Activated CD4-positive, alpha-beta T cell treated with anti-CD3 and anti-CD28 coated beads, Interleukin-2, amount 10 ng/mL, durations not matched to agents 24 days and 14 days (primary cell): ENCODE data around the gene RSPH4A. TPM values are rescaled to one million over a fixed set of nuclear protein-coding genes. Genes with fewer than 3 reads are reported as not detected.
"Not testable (repeated sequence)": the region's sequence is repeated elsewhere in the genome, so short reads cannot be mapped to it uniquely, and the experiment has no call there.

Source experiments
- DNase-seq: peaks from one replicate; pipeline ENCODE4 v3.0.0; 2022
- H3K27ac Mint-ChIP-seq: one replicate; pipeline ENCODE4 v1.8.0; 2022; ENCODE audit warnings: mild to moderate bottlenecking, mixed read lengths
- H3K27me3 Mint-ChIP-seq: one replicate; pipeline ENCODE4 v1.8.0; 2022; ENCODE audit warnings: mixed read lengths
- H3K36me3 Mint-ChIP-seq: one replicate; pipeline ENCODE4 v1.8.0; 2022; ENCODE audit warnings: low read depth, mild to moderate bottlenecking, mixed read lengths
- H3K4me1 Mint-ChIP-seq: one replicate; pipeline ENCODE4 v1.8.0; 2021; ENCODE audit warnings: mixed read lengths
- H3K4me3 Mint-ChIP-seq: one replicate; pipeline ENCODE4 v1.8.0; 2022; ENCODE audit warnings: mild to moderate bottlenecking, moderate library complexity, mixed read lengths
- H3K9me3 Mint-ChIP-seq: one replicate; pipeline ENCODE4 v1.8.0; 2021; ENCODE audit warnings: mixed read lengths
- intact Hi-C: fragments of 100-400 bp; cut with micrococcal nuclease; formaldehyde crosslinking; loops from one replicate; pipeline ENCODE4 v1.15.1; 2023
- total RNA-seq: library from RNA; stranded (reverse); gene quantifications from 2 replicates; pipeline ENCODE4 v1.2.3, GENCODE V29; 2022

Gene RSPH4A
- total RNA-seq, 1 donor from 2014 or later, result 0.21 TPM

- Mint-ChIP-seq H3K36me3 (peaks cover 49% of the 10 kb centered on the region), H3K9me3 (no peaks in the 10 kb centered on the region), H3K4me1 (peaks cover 32% of the 10 kb centered on the region), H3K27ac (no peak overlapping the region), H3K27me3 (no peaks in the 10 kb centered on the region), H3K4me3 (no peak overlapping the region)
- no peak for DNase-seq
- intact Hi-C loops, result loop anchor here (10.0 kb wide), 1 partner anchor 407 kb away; the partner anchor contains the start of gene TSPYL4
These were observed 45.3 kb downstream of the RSPH4A start for GRCh38 chr6:116661594-116661993.

GRCh38 chr6:116662202-116662601 lies 45.9 kb downstream of the RSPH4A start:
- peaks cover 51% of the 10 kb centered on the region for H3K36me3 Mint-ChIP-seq
- H3K4me3 Mint-ChIP-seq, result no peak overlapping the region
- no peak for DNase-seq
- intact Hi-C loops, result loop anchor here (10.0 kb wide), 1 partner anchor 407 kb away; the partner anchor contains the start of gene TSPYL4
- no peaks in the 10 kb centered on the region for H3K27me3 Mint-ChIP-seq
- H3K4me1 Mint-ChIP-seq, result peaks cover 37% of the 10 kb centered on the region
- H3K9me3 Mint-ChIP-seq, result no peaks in the 10 kb centered on the region
- H3K27ac Mint-ChIP-seq, result no peak overlapping the region

GRCh38 chr6:116663308-116663707 lies 47.0 kb downstream of the RSPH4A start:
- Mint-ChIP-seq H3K9me3 (no peaks in the 10 kb centered on the region), H3K4me3 (no peak overlapping the region), H3K36me3 (peaks cover 47% of the 10 kb centered on the region), H3K27me3 (no peaks in the 10 kb centered on the region), H3K27ac (no peak overlapping the region), H3K4me1 (peaks cover 43% of the 10 kb centered on the region)
- intact Hi-C loops, result loop anchor here (10.0 kb wide), 1 partner anchor 409 kb away; the partner anchor contains the start of gene TSPYL4
- DNase-seq, result no peak

GRCh38 chr6:116664169-116664568 lies 47.9 kb downstream of the RSPH4A start:
- DNase-seq, H3K27ac Mint-ChIP-seq, H3K9me3 Mint-ChIP-seq, H3K27me3 Mint-ChIP-seq: not testable (repeated sequence)
- peaks cover 43% of the 10 kb centered on the region for H3K4me1 Mint-ChIP-seq
- peak overlapping the region; percentile 16 for H3K4me3 Mint-ChIP-seq
- H3K36me3 Mint-ChIP-seq, result peaks cover 47% of the 10 kb centered on the region
- intact Hi-C loops, result loop anchor here (10.0 kb wide), 1 partner anchor 409 kb away; the partner anchor contains the start of gene TSPYL4

- Mint-ChIP-seq H3K9me3 (no peaks in the 10 kb centered on the region), H3K36me3 (peaks cover 39% of the 10 kb centered on the region), H3K27ac (no peak overlapping the region), H3K27me3 (peaks cover 2% of the 10 kb centered on the region), H3K4me3 (peak overlapping the region; percentile 54), H3K4me1 (peaks cover 42% of the 10 kb centered on the region)
- no peak for DNase-seq
- intact Hi-C loops, result loop anchor here (5.0 to 10.0 kb wide), 3 partner anchors 203 to 937 kb away; partner anchors contain the start of genes CALHM6, GOPC and TSPYL4
These were observed 49.2 kb downstream of the RSPH4A start for GRCh38 chr6:116665464-116665863.

GRCh38 chr6:116666869-116667268 lies 50.6 kb downstream of the RSPH4A start:
- no peak for DNase-seq
- H3K36me3 Mint-ChIP-seq, result peaks cover 35% of the 10 kb centered on the region
- H3K27ac Mint-ChIP-seq, result peak overlapping the region; percentile 52
- intact Hi-C loops, result loop anchor here (5.0 to 10.0 kb wide), 3 partner anchors 205 to 935 kb away; partner anchors contain the start of genes CALHM6, GOPC and TSPYL4
- peak overlapping the region; percentile 94 for H3K4me3 Mint-ChIP-seq
- H3K9me3 Mint-ChIP-seq, result no peaks in the 10 kb centered on the region
- H3K27me3 Mint-ChIP-seq, result peaks cover 13% of the 10 kb centered on the region
- H3K4me1 Mint-ChIP-seq, result peaks cover 38% of the 10 kb centered on the region

DNA sequence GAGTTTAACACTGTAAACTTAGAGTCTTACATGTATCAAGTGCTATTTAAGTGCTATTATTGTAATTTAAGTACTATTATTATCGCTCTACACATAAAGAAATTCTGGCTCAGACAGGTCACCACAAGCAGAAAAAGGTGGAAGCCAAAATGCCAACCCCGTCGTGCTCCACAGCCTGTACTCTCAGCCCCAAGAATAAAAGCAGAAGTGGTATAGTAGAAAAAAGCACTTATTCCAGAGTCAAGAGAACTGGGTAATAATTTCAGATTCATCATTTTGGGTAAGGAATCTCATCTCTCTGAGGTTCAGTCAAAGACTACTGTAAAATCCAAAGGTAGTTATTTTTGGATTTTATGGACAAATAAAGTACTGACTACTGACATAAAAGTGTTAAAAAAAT lies 51.3 kb downstream of the RSPH4A start:
- H3K9me3 Mint-ChIP-seq, result no peaks in the 10 kb centered on the region
- H3K4me1 Mint-ChIP-seq, result peaks cover 32% of the 10 kb centered on the region
- peak overlapping the region; percentile 94 for H3K4me3 Mint-ChIP-seq
- H3K36me3 Mint-ChIP-seq, result peaks cover 29% of the 10 kb centered on the region
- H3K27me3 Mint-ChIP-seq, result peaks cover 19% of the 10 kb centered on the region
- intact Hi-C loops, result loop anchor here (1.0 to 10.0 kb wide), 7 partner anchors 14 to 935 kb away; partner anchors contain the start of genes CALHM6, GOPC, KPNA5 and NT5DC1
- DNase-seq, result no peak
- H3K27ac Mint-ChIP-seq, result peak overlapping the region; percentile 98

DNA sequence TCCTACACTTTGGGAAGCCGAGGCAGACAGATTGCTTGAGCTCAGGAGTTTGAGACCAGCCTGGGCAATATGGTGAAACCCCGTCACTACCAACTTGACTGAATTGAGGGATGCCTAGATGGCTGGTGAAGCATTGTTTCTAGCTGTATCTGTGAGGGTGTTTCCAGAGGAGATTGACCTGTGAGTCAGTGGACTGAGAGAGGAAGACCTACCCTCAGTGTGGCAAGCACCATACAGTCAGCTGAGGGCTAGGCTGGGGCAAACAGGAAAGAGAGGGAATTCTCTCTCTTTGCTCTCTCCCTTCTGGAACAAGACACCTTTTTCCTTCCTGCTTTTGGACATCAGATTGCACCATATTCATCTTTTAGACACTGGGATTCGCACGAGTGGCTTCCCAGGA lies 56.0 kb downstream of the RSPH4A start:
- intact Hi-C loops, result no loop called here
- Mint-ChIP-seq H3K4me1 (peaks cover 6% of the 10 kb centered on the region), H3K27ac (no peak overlapping the region), H3K4me3 (no peak overlapping the region), H3K27me3 (peaks cover 24% of the 10 kb centered on the region), H3K9me3 (no peaks in the 10 kb centered on the region), H3K36me3 (peaks cover 4% of the 10 kb centered on the region)
- no peak for DNase-seq

DNA sequence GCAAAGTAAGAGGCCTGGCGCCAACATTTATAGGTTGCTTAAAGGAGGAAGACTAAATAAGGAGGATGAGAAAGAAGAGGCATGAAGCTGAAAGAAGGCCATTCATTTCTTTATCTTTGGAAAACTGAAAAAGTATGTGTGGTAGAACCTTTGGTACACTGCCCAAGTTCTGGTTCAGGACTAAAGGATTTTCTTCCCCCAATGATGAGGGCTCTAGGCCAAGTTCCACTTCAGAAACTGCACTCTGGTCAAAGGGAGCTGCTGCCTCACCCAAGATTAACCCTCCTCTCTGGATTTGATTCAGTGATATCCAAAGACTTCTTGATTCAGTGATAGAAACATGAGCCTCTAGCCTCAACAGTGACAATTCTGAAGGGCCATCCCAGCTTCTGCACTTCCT lies 59.7 kb downstream of the RSPH4A start:
- peaks cover 6% of the 10 kb centered on the region for H3K4me1 Mint-ChIP-seq
- intact Hi-C loops, result no loop called here
- H3K27ac Mint-ChIP-seq, result no peak overlapping the region

DNA sequence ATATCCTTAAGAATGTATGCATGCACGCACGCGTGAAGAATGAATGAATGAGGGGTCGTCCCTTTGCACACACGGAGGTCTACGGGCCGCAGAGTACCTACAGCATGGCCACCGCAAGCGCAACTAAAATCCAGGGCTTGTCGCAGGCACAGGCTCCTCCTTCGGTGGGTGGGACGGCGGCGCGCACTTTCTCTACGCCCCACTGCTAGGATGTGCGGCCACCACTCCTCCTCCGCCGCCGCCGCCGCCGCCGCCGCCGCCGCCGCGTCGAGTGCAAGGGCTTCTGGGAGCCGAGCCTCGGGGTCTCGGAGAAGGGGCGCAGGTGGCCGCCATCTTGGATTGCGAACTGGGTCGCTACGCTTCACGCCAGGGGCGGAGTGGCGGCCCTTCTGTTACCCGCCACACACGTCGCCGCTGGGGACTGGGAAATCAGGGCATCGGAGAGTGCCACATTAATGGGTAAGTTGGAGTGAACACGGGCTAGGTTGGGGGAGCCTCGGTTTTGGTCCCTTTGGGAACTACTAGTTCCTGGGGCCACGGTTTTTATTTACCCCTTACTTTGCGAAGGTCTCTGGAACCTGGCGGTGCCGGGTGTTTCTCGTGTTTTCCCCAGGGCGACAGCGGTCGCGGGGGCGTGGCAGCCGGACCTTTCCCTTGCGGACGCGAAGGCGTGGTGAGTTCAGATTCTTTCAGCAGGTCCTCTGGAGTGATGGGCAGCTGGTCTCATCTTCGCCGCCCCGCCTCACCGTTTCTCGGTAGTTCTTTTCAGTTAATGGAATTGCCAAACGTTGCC lies 64.8 kb downstream of the RSPH4A start, which contains the start of gene KPNA5:
TSS of gene KPNA5 (plus strand) at position 332 of the 793 bp plus-strand sequence. CDS start at position 456, 124 bp downstream.
- Mint-ChIP-seq H3K36me3 (peaks cover 19% of the 10 kb centered on the region), H3K27me3 (no peaks in the 10 kb centered on the region), H3K9me3 (peaks cover 5% of the 10 kb centered on the region), H3K4me3 (peak within 1 kb of the TSS; percentile 99), H3K4me1 (peaks cover 28% of the 10 kb centered on the region), H3K27ac (peak within 1 kb of the TSS; percentile 99)
- intact Hi-C loops, result loop anchor here (1.0 to 5.0 kb wide), 5 partner anchors 13 to 921 kb away; partner anchors contain the start of genes GOPC, RWDD1, TSPYL1 and ZUP1
- DNase-seq, result peak; percentile 97

More for the DNA sequence above, 59.7 kb downstream of the RSPH4A start:
- Mint-ChIP-seq H3K9me3 (no peaks in the 10 kb centered on the region), H3K27me3 (peaks cover 20% of the 10 kb centered on the region), H3K4me3 (no peak overlapping the region), H3K36me3 (no peaks in the 10 kb centered on the region)
- no peak for DNase-seq

GRCh38 chr6:116682334-116682712 lies 66.0 kb downstream of the RSPH4A start:
- H3K36me3 Mint-ChIP-seq, result peaks cover 30% of the 10 kb centered on the region
- peak; percentile 77 for DNase-seq
- intact Hi-C loops, result loop anchor here (5.0 kb wide), 1 partner anchor 920 kb away; the partner anchor contains the start of gene GOPC
- no peaks in the 10 kb centered on the region for H3K27me3 Mint-ChIP-seq
- peaks cover 5% of the 10 kb centered on the region for H3K9me3 Mint-ChIP-seq
- H3K4me3 Mint-ChIP-seq, result peak overlapping the region; percentile 99
- H3K4me1 Mint-ChIP-seq, result peaks cover 39% of the 10 kb centered on the region
- peak overlapping the region; percentile 83 for H3K27ac Mint-ChIP-seq
